Keratinocyte (primary cell): ENCODE measurements around the gene MYH15.

Experiments used
- CTCF ChIP-seq, 3 experiments: IDR thresholded peaks in 1 of 3; conservative IDR thresholded peaks in 1 of 3; optimal IDR thresholded peaks in 1 of 3; 2 replicates in 2 of 3; 3 replicates in 1 of 3; pipeline versions ENCODE3 to v1.5.1; 2011; ENCODE audit warnings: low read length in 3 of 3, mild to moderate bottlenecking in 3 of 3, moderate library complexity in 2 of 3, control low read depth in 1 of 3, inconsistent platforms in 1 of 3; ENCODE audit not compliant: insufficient read depth in 2 of 3; ENCODE audit errors: extremely low read depth in 1 of 3
- EZH2 ChIP-seq: IDR thresholded peaks from one replicate; pipeline ENCODE4 v1.6.1; 2012; ENCODE audit warnings: inconsistent platforms, mild to moderate bottlenecking, low read length, moderate library complexity

GRCh38 chr3:108448593-108448992 is 61.8 kb downstream of the MYH15 start:
- TF ChIP-seq CTCF (optimal IDR thresholded peaks at IDR 0.05 in 1 of 3, IDR thresholded peaks at IDR 0.05 in 1 of 3, conservative IDR thresholded peaks at IDR 0.05 in 1 of 3; ENCODE audit: extremely low read depth in 1 of 3, insufficient read depth in 2 of 3, low read length in 3 of 3): no peak
- no peak for TF ChIP-seq EZH2
